ENCODE data around the gene METTL18. TPM values are rescaled to one million over a fixed set of nuclear protein-coding genes. Genes with fewer than 3 reads are reported as not detected.

Gene METTL18
- total RNA-seq, 1 experiment from 2014 or later = 13.3 TPM

- Mint-ChIP-seq H3K36me3 (ENCODE audit: insufficient read depth, unreplicated experiment) (no peaks in the 10 kb centered on the region), H3K27me3 (ENCODE audit: unreplicated experiment) (no peaks in the 10 kb centered on the region), H3K9me3 (ENCODE audit: low read depth, unreplicated experiment) (no peaks in the 10 kb centered on the region), H3K4me1 (ENCODE audit: low read depth, unreplicated experiment) (peaks cover 16% of the 10 kb centered on the region), H3K27ac (ENCODE audit: unreplicated experiment) (no peak overlapping the region), H3K4me3 (ENCODE audit: low read depth, unreplicated experiment) (no peak overlapping the region)
- no TSS peak for BruUV-seq (replicated peaks)
- CTCF ChIA-PET = no interaction called here
- intact Hi-C loops (cut with micrococcal nuclease; ENCODE audit: unreplicated experiment) = loop anchor here (2.0 kb wide), 1 partner anchor 13 kb away; no protein-coding TSS in a partner anchor
- no peak for TF ChIP-seq CTCF (IDR thresholded peaks at IDR 0.05; ENCODE audit: unreplicated experiment)
- DNase-seq = no peak
These were observed 29.0 kb downstream of the METTL18 start for GRCh38 chr1:169765580-169766331.

GRCh38 chr1:169764919-169765318 is 29.8 kb downstream of the METTL18 start:
- H3K36me3 Mint-ChIP-seq (ENCODE audit: insufficient read depth, unreplicated experiment) = no peaks in the 10 kb centered on the region
- no peak overlapping the region for H3K27ac Mint-ChIP-seq (ENCODE audit: unreplicated experiment)
- no peaks in the 10 kb centered on the region for H3K9me3 Mint-ChIP-seq (ENCODE audit: low read depth, unreplicated experiment)
- no peak overlapping the region for H3K4me3 Mint-ChIP-seq (ENCODE audit: low read depth, unreplicated experiment)
- H3K27me3 Mint-ChIP-seq (ENCODE audit: unreplicated experiment) = no peaks in the 10 kb centered on the region
- no peak for DNase-seq
- no peak for TF ChIP-seq CTCF (IDR thresholded peaks at IDR 0.05; ENCODE audit: unreplicated experiment)
- BruUV-seq (replicated peaks) = no TSS peak
- CTCF ChIA-PET = interaction anchor here (0.7 kb wide), 1 partner anchor 73 kb away, joined by 5 read pairs; no protein-coding TSS in a partner anchor
- intact Hi-C loops (cut with micrococcal nuclease; ENCODE audit: unreplicated experiment) = no loop called here
- H3K4me1 Mint-ChIP-seq (ENCODE audit: low read depth, unreplicated experiment) = peaks cover 16% of the 10 kb centered on the region

GRCh38 chr1:169762699-169763098 is 32.0 kb downstream of the METTL18 start:
- no peak for TF ChIP-seq CTCF (IDR thresholded peaks at IDR 0.05; ENCODE audit: unreplicated experiment)
- Mint-ChIP-seq H3K36me3 (ENCODE audit: insufficient read depth, unreplicated experiment) (no peaks in the 10 kb centered on the region), H3K27me3 (ENCODE audit: unreplicated experiment) (no peaks in the 10 kb centered on the region), H3K4me1 (ENCODE audit: low read depth, unreplicated experiment) (peaks cover 16% of the 10 kb centered on the region), H3K27ac (ENCODE audit: unreplicated experiment) (no peak overlapping the region), H3K4me3 (ENCODE audit: low read depth, unreplicated experiment) (no peak overlapping the region), H3K9me3 (ENCODE audit: low read depth, unreplicated experiment) (no peaks in the 10 kb centered on the region)
- CTCF ChIA-PET = interaction anchor here (1.6 to 1.8 kb wide), 2 partner anchors 21 to 47 kb away, joined by 4 to 5 read pairs; no protein-coding TSS in a partner anchor
- no TSS peak for BruUV-seq (replicated peaks)
- intact Hi-C loops (cut with micrococcal nuclease; ENCODE audit: unreplicated experiment) = no loop called here
- no peak for DNase-seq

GRCh38 chr1:169759038-169759437 is 35.7 kb downstream of the METTL18 start:
- Mint-ChIP-seq H3K9me3 (ENCODE audit: low read depth, unreplicated experiment) (no peaks in the 10 kb centered on the region), H3K27ac (ENCODE audit: unreplicated experiment) (no peak overlapping the region), H3K36me3 (ENCODE audit: insufficient read depth, unreplicated experiment) (no peaks in the 10 kb centered on the region), H3K4me1 (ENCODE audit: low read depth, unreplicated experiment) (peaks cover 2% of the 10 kb centered on the region), H3K27me3 (ENCODE audit: unreplicated experiment) (no peaks in the 10 kb centered on the region), H3K4me3 (ENCODE audit: low read depth, unreplicated experiment) (no peak overlapping the region)
- CTCF ChIA-PET = no interaction called here
- intact Hi-C loops (cut with micrococcal nuclease; ENCODE audit: unreplicated experiment) = no loop called here
- no peak for TF ChIP-seq CTCF (IDR thresholded peaks at IDR 0.05; ENCODE audit: unreplicated experiment)
- no TSS peak for BruUV-seq (replicated peaks)
- DNase-seq = no peak
